Activated B cell treated with CpG ODN at 0.5 μM for 24 hours (primary cell): Measurements from ENCODE around the gene ANTXR2. TPM values are rescaled to one million over a fixed set of nuclear protein-coding genes. Genes with fewer than 3 reads are reported as not detected.

Experiments
- ATAC-seq: fragments of 200-7000 bp; cut with Tn5 transposase; one replicate; pipeline ENCODE4 v1.10.0; 2021; ENCODE audit warnings: low read depth, mild to moderate bottlenecking, moderate library complexity
- CTCF ChIA-PET: fragments of 350-600 bp; sonication (Branson Sonifier 250); formaldehyde crosslinking; loops from one replicate; lab custom pipeline; 2021; ENCODE audit warnings: antibody characterized with exemption; lab: Charles Lee
- POLR2A ChIA-PET: fragments of 350-600 bp; sonication (Branson Sonifier 250); formaldehyde crosslinking; loops from one replicate; lab custom pipeline; 2021; ENCODE audit warnings: antibody characterized with exemption; lab: Charles Lee
- DNase-seq: peaks from one replicate; pipeline ENCODE4 v3.0.0; 2022
- H3K27ac Mint-ChIP-seq: one replicate; pipeline ENCODE4 v1.8.0; 2020; ENCODE audit warnings: mixed read lengths
- H3K27me3 Mint-ChIP-seq: one replicate; pipeline ENCODE4 v1.8.0; 2021; ENCODE audit warnings: mixed read lengths
- H3K36me3 Mint-ChIP-seq: one replicate; pipeline ENCODE4 v1.8.0; 2021; ENCODE audit warnings: low read depth, mixed read lengths
- H3K4me1 Mint-ChIP-seq: one replicate; pipeline ENCODE4 v1.8.0; 2021; ENCODE audit warnings: mixed read lengths
- H3K4me3 Mint-ChIP-seq: one replicate; pipeline ENCODE4 v1.8.0; 2020; ENCODE audit warnings: mild to moderate bottlenecking, mixed read lengths
- H3K9me3 Mint-ChIP-seq: one replicate; pipeline ENCODE4 v1.8.0; 2020; ENCODE audit warnings: mixed read lengths
- CTCF ChIP-seq: fragments of 200-600 bp; IDR thresholded peaks from one replicate; pipeline ENCODE4 v1.8.0; 2022; ENCODE audit warnings: antibody characterized with exemption, mild to moderate bottlenecking
- intact Hi-C: fragments of 100-400 bp; cut with micrococcal nuclease; formaldehyde crosslinking; loops from one replicate; pipeline ENCODE4 v1.15.1; 2024
- total RNA-seq: library from RNA; stranded (reverse); gene quantifications from 2 replicates; pipeline ENCODE4 v1.2.3, GENCODE V29; 2022

Gene ANTXR2
- total RNA-seq, 1 donor from 2014 or later: 19.6 TPM

DNA sequence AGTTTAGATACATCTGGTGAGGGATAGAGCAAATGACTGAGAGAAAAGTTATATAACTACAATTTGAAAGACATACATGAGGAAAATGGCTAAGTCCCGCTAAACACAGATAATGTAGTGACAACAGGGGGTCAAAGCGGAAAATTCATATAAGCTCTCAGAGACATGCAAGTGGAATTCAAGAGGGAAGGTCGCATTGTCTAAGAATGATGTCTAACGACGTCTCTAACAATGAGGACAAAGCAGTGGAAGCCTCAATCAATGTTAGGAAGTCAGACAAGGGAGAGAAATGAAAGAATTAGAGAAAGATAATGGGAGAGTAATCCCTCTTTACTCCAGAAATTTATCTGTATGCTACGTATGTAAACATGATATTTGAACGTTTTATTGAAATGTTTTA is 113.4 kb downstream of the ANTXR2 start:
- H3K27me3 Mint-ChIP-seq: no peaks in the 10 kb centered on the region
- ChIA-PET POLR2A (no interaction called here), CTCF (interaction anchor here (1.3 kb wide), 1 partner anchor 20 kb away, joined by 4 read pairs; no protein-coding TSS in a partner anchor)
- DNase-seq: no peak
- no peak overlapping the region for H3K4me3 Mint-ChIP-seq
- H3K36me3 Mint-ChIP-seq: peaks cover 18% of the 10 kb centered on the region
- H3K27ac Mint-ChIP-seq: no peak overlapping the region
- ATAC-seq: no peak
- H3K4me1 Mint-ChIP-seq: no peaks in the 10 kb centered on the region
- no peaks in the 10 kb centered on the region for H3K9me3 Mint-ChIP-seq
- TF ChIP-seq CTCF: no peak
- intact Hi-C loops: no loop called here

DNA sequence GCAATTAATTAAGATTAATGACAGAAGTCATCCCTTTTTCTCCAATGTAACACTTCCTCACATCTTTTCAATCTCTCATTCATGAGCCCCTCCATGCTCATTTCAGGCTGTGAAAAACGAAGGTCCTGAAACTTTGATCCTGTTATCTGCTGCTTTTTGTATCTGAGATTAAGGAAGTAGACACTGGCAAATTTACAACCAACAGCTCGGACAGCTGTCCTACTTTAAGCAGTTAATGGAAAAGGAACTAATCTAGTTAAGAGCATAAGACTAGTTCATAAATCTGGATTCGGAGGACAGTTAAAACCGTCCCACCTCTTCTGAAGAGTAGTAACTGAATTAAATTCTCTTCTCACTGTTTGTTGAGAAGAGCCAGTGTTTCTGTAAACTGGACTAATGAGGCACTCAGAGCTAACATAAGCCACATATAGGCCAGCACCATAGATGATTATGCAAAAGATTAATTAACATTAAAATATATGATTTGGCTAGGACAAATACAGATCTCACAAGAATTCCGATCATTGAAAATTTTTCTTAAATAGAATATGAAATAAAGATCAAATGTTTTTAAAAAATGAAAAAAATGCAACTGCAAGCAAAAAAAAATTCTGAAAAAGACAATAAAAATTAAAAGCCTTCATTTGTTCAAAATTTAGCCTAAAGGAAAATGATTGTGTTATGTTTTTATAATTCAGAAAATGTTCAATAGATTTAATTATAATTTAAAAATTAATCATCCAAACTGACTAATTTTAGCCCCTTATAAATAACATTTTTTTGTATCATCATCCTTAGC is 114.4 kb downstream of the ANTXR2 start:
- Mint-ChIP-seq H3K4me3 (no peak overlapping the region), H3K9me3 (no peaks in the 10 kb centered on the region), H3K4me1 (no peaks in the 10 kb centered on the region), H3K27ac (no peak overlapping the region), H3K36me3 (peaks cover 10% of the 10 kb centered on the region), H3K27me3 (no peaks in the 10 kb centered on the region)
- intact Hi-C loops: no loop called here
- POLR2A ChIA-PET: no interaction called here
- no peak for TF ChIP-seq CTCF
- CTCF ChIA-PET: interaction anchor here (1.3 kb wide), 1 partner anchor 21 kb away, joined by 4 read pairs; no protein-coding TSS in a partner anchor
- ATAC-seq (no peak), DNase-seq (no peak)

- ATAC-seq: no peak
- intact Hi-C loops: no loop called here
- no peak for TF ChIP-seq CTCF
- Mint-ChIP-seq H3K9me3 (no peaks in the 10 kb centered on the region), H3K4me3 (no peak overlapping the region), H3K36me3 (peaks cover 11% of the 10 kb centered on the region), H3K27me3 (no peaks in the 10 kb centered on the region), H3K27ac (no peak overlapping the region), H3K4me1 (no peaks in the 10 kb centered on the region)
- no peak for DNase-seq
- ChIA-PET POLR2A (no interaction called here), CTCF (no interaction called here)
These were observed 123.9 kb downstream of the ANTXR2 start for GRCh38 chr4:79949178-79949577.

- ChIA-PET POLR2A (no interaction called here), CTCF (no interaction called here)
- Mint-ChIP-seq H3K36me3 (peaks cover 11% of the 10 kb centered on the region), H3K4me1 (no peaks in the 10 kb centered on the region), H3K27me3 (no peaks in the 10 kb centered on the region), H3K27ac (no peak overlapping the region), H3K9me3 (no peaks in the 10 kb centered on the region), H3K4me3 (no peak overlapping the region)
- no peak for ATAC-seq
- TF ChIP-seq CTCF: no peak
- no peak for DNase-seq
- intact Hi-C loops: no loop called here
These were observed 124.3 kb downstream of the ANTXR2 start for GRCh38 chr4:79948739-79949138.

GRCh38 chr4:79948261-79948660 is 124.8 kb downstream of the ANTXR2 start:
- CTCF ChIA-PET: no interaction called here
- no peak for ATAC-seq
- no peak for TF ChIP-seq CTCF
- intact Hi-C loops: no loop called here
- POLR2A ChIA-PET: no interaction called here
- Mint-ChIP-seq H3K27me3 (no peaks in the 10 kb centered on the region), H3K36me3 (peaks cover 11% of the 10 kb centered on the region), H3K27ac (no peak overlapping the region), H3K9me3 (no peaks in the 10 kb centered on the region), H3K4me3 (no peak overlapping the region), H3K4me1 (no peaks in the 10 kb centered on the region)
- DNase-seq: no peak
